HUES48 (cell line): ENCODE results near the gene MYADML2.

Experiments
- H3K27ac ChIP-seq: one replicate; pipeline ENCODE4 v1.7.0; 2013; ENCODE audit warnings: low read depth, low read length, inconsistent platforms
- H3K27me3 ChIP-seq: 2 replicates; pipeline ENCODE4 v1.6.1; 2013; ENCODE audit warnings: mild to moderate bottlenecking, low read length; ENCODE audit not compliant: control insufficient read depth, insufficient read depth
- H3K36me3 ChIP-seq: 2 replicates; pipeline ENCODE4 v1.6.1; 2013; ENCODE audit warnings: low read length; ENCODE audit not compliant: control insufficient read depth, insufficient read depth
- H3K4me1 ChIP-seq: 2 replicates; pipeline ENCODE4 v1.6.1; 2013; ENCODE audit warnings: mild to moderate bottlenecking, low read length; ENCODE audit not compliant: control insufficient read depth, insufficient read depth
- H3K4me3 ChIP-seq: 2 replicates; pipeline ENCODE4 v1.5.1; 2013; ENCODE audit warnings: mild to moderate bottlenecking, low read depth, low read length
- H3K9ac ChIP-seq: 2 replicates; pipeline ENCODE4 v1.6.1; 2013; ENCODE audit warnings: mild to moderate bottlenecking, low read depth, low read length, moderate library complexity
- H3K9me3 ChIP-seq: 2 replicates; pipeline ENCODE4 v1.6.1; 2013; ENCODE audit warnings: low read length; ENCODE audit not compliant: control insufficient read depth, insufficient read depth

The MYADML2 gene

GRCh38 chr17:81976332-81977210 lies 29.5 kb upstream of the MYADML2 start:
- Histone ChIP-seq H3K4me1 (no peaks in the 10 kb centered on the region), H3K36me3 (peaks cover 14% of the 10 kb centered on the region), H3K4me3 (peak overlapping the region; percentile 83), H3K9ac (peak overlapping the region; percentile 59), H3K27ac (no peak overlapping the region), H3K27me3 (peaks cover 24% of the 10 kb centered on the region), H3K9me3 (peaks cover 3% of the 10 kb centered on the region; the same call in 1 of the 2 replicates)

- no peaks in the 10 kb centered on the region for H3K36me3 ChIP-seq
- H3K9me3 ChIP-seq, result peaks cover 3% of the 10 kb centered on the region; the same call in 1 of the 2 replicates
- no peaks in the 10 kb centered on the region for H3K4me1 ChIP-seq
- H3K27me3 ChIP-seq, result peaks cover 27% of the 10 kb centered on the region
- no peak overlapping the region for H3K27ac ChIP-seq
- H3K9ac ChIP-seq, result no peak overlapping the region
- no peak overlapping the region for H3K4me3 ChIP-seq
These were observed 26.4 kb upstream of the MYADML2 start for GRCh38 chr17:81973432-81973831.

- Histone ChIP-seq H3K9ac (no peak overlapping the region), H3K4me3 (no peak overlapping the region)
These were observed 22.1 kb upstream of the MYADML2 start for GRCh38 chr17:81968850-81969812.

GRCh38 chr17:81968396-81968745 lies 21.3 kb upstream of the MYADML2 start:
- H3K9ac ChIP-seq, result no peak overlapping the region
- H3K4me1 ChIP-seq, result peaks cover 14% of the 10 kb centered on the region
- H3K27me3 ChIP-seq, result peaks cover 39% of the 10 kb centered on the region

More at GRCh38 chr17:81968850-81969812, 22.1 kb upstream of the MYADML2 start:
- Histone ChIP-seq H3K36me3 (no peaks in the 10 kb centered on the region), H3K27ac (no peak overlapping the region), H3K9me3 (peaks cover 3% of the 10 kb centered on the region; the same call in 1 of the 2 replicates), H3K27me3 (peaks cover 32% of the 10 kb centered on the region), H3K4me1 (peaks cover 14% of the 10 kb centered on the region)

GRCh38 chr17:81967533-81968395 lies 20.7 kb upstream of the MYADML2 start:
- Histone ChIP-seq H3K27ac (peak overlapping the region; percentile 42), H3K9me3 (no peaks in the 10 kb centered on the region), H3K4me1 (peaks cover 14% of the 10 kb centered on the region), H3K27me3 (peaks cover 45% of the 10 kb centered on the region), H3K9ac (no peak overlapping the region), H3K4me3 (no peak overlapping the region; the same call in 1 of the 2 replicates), H3K36me3 (no peaks in the 10 kb centered on the region)

More at GRCh38 chr17:81968396-81968745, 21.3 kb upstream of the MYADML2 start:
- no peak overlapping the region; the same call in 1 of the 2 replicates for H3K4me3 ChIP-seq
- no peaks in the 10 kb centered on the region for H3K36me3 ChIP-seq
- H3K27ac ChIP-seq, result peak overlapping the region; percentile 42
- H3K9me3 ChIP-seq, result peaks cover under 1% of the 10 kb centered on the region; the same call in 1 of the 2 replicates

GRCh38 chr17:81967244-81967532 lies 20.2 kb upstream of the MYADML2 start:
- no peaks in the 10 kb centered on the region for H3K9me3 ChIP-seq
- H3K27me3 ChIP-seq, result peaks cover 50% of the 10 kb centered on the region
- H3K4me1 ChIP-seq, result peaks cover 14% of the 10 kb centered on the region
- H3K4me3 ChIP-seq, result no peak overlapping the region
- H3K27ac ChIP-seq, result no peak overlapping the region
- H3K9ac ChIP-seq, result no peak overlapping the region
- H3K36me3 ChIP-seq, result no peaks in the 10 kb centered on the region

GRCh38 chr17:81966343-81967243 lies 19.6 kb upstream of the MYADML2 start:
- H3K9ac ChIP-seq, result no peak overlapping the region
- peaks cover 14% of the 10 kb centered on the region for H3K4me1 ChIP-seq
- peaks cover 56% of the 10 kb centered on the region for H3K27me3 ChIP-seq
- H3K36me3 ChIP-seq, result no peaks in the 10 kb centered on the region
- no peak overlapping the region for H3K4me3 ChIP-seq
- H3K27ac ChIP-seq, result no peak overlapping the region
- H3K9me3 ChIP-seq, result no peaks in the 10 kb centered on the region

GRCh38 chr17:81964081-81964849 lies 17.2 kb upstream of the MYADML2 start:
- Histone ChIP-seq H3K27ac (no peak overlapping the region), H3K4me1 (peaks cover 14% of the 10 kb centered on the region), H3K27me3 (peaks cover 78% of the 10 kb centered on the region)

More at GRCh38 chr17:81964081-81964849, 17.2 kb upstream of the MYADML2 start:
- Histone ChIP-seq H3K9me3 (no peaks in the 10 kb centered on the region), H3K4me3 (no peak overlapping the region), H3K36me3 (no peaks in the 10 kb centered on the region), H3K9ac (no peak overlapping the region)
